Common myeloid progenitor, CD34-positive (primary cell): ENCODE data around the gene ARHGEF7.
A peak's percentile ranks its signal among the peaks of the same experiment; 100 is the strongest.

Source experiments
- CTCF ChIA-PET: fragments of 350-600 bp; sonication (Branson Sonifier 250); formaldehyde crosslinking; loops from one replicate; lab custom pipeline; 2021; ENCODE audit warnings: antibody characterized with exemption; lab: Charles Lee
- POLR2A ChIA-PET: fragments of 350-600 bp; sonication (Branson Sonifier 250); formaldehyde crosslinking; loops from one replicate; lab custom pipeline; 2021; ENCODE audit warnings: antibody characterized with exemption; lab: Charles Lee
- DNase-seq, 3 donors: peaks; one replicate each; pipeline versions ENCODE4 v3.0.0 to v3.0.0-alpha.2; 2013
- H3K27ac ChIP-seq, 2 experiments: 1 replicate in 1 of 2; 2 replicates in 1 of 2; pipeline ENCODE4 v1.7.0; 2013; ENCODE audit warnings: inconsistent platforms in 2 of 2, low read length in 2 of 2, mild to moderate bottlenecking in 2 of 2, low read depth in 1 of 2, moderate library complexity in 1 of 2; ENCODE audit not compliant: severe bottlenecking in 2 of 2, insufficient read depth in 1 of 2, poor library complexity in 1 of 2
- H3K27me3 ChIP-seq, 5 experiments: replicated peaks in 2 of 5; 1 replicate in 3 of 5; 2 replicates in 2 of 5; pipeline versions ENCODE4 v1.6.1 to v1.7.0; 2013; ENCODE audit warnings: low read length in 4 of 5, mild to moderate bottlenecking in 2 of 5, moderate library complexity in 2 of 5, inconsistent platforms in 1 of 5; ENCODE audit not compliant: insufficient read depth in 5 of 5, control insufficient read depth in 4 of 5
- H3K36me3 ChIP-seq, 4 experiments: 1 replicate in 2 of 4; 2 replicates in 2 of 4; pipeline versions ENCODE4 v1.6.1 to v1.7.0; 2013; ENCODE audit warnings: low read length in 3 of 4, control low read depth in 1 of 4, mild to moderate bottlenecking in 1 of 4; ENCODE audit not compliant: control insufficient read depth in 4 of 4, insufficient read depth in 4 of 4
- H3K4me1 ChIP-seq, 4 experiments: 1 replicate in 3 of 4; 2 replicates in 1 of 4; pipeline versions ENCODE4 v1.6.1 to v1.7.1; 2013; ENCODE audit warnings: low read length in 3 of 4, mild to moderate bottlenecking in 3 of 4, control low read depth in 1 of 4, inconsistent platforms in 1 of 4, moderate library complexity in 1 of 4; ENCODE audit not compliant: control insufficient read depth in 4 of 4, insufficient read depth in 4 of 4; ENCODE audit errors: control extremely low read depth in 1 of 4
- H3K4me3 ChIP-seq, 7 experiments: 1 replicate in 4 of 7; 2 replicates in 3 of 7; pipeline versions ENCODE4 v1.5.1 to v1.7.0; 2013; ENCODE audit warnings: mild to moderate bottlenecking in 7 of 7, low read length in 6 of 7, moderate library complexity in 6 of 7, inconsistent platforms in 2 of 7, low read depth in 2 of 7, control low read depth in 1 of 7; ENCODE audit not compliant: insufficient read depth in 4 of 7, control insufficient read depth in 1 of 7; ENCODE audit errors: extremely low read depth in 1 of 7
- H3K9me3 ChIP-seq, 5 experiments: 1 replicate in 4 of 5; 2 replicates in 1 of 5; pipeline versions ENCODE4 v1.6.1 to v1.7.1; 2013; ENCODE audit warnings: low read length in 4 of 5, mild to moderate bottlenecking in 2 of 5, inconsistent platforms in 1 of 5, low read depth in 1 of 5, moderate library complexity in 1 of 5; ENCODE audit not compliant: control insufficient read depth in 4 of 5, insufficient read depth in 2 of 5; ENCODE audit errors: control extremely low read depth in 1 of 5
- WGBS: methylation state at CpG from one replicate; pipeline ENCODE4 v1.1.5; 2013; ENCODE audit not compliant: insufficient coverage; 5-methylcytosine and 5-hydroxymethylcytosine counted together

ARHGEF7 gene

GRCh38 chr13:111156421-111156820 is 41.3 kb downstream of the ARHGEF7 start:
- ChIA-PET CTCF (interaction anchor here (0.9 to 1.8 kb wide), 4 partner anchors 9 to 62 kb away, joined by 3 to 5 read pairs (median 4); no protein-coding TSS in a partner anchor), POLR2A (no interaction called here)
- no peaks in the 10 kb centered on the region for H3K9me3 ChIP-seq
- peak in 2 of 3 donors; percentile 29 to 42 for DNase-seq
- peaks cover 7 to 17% (median 12%) of the 10 kb centered on the region in 4 experiments for H3K36me3 ChIP-seq
- peaks cover 4 to 20% (median 17%) of the 10 kb centered on the region in 4 experiments for H3K4me1 ChIP-seq
- no peaks in the 10 kb centered on the region for H3K27me3 ChIP-seq
- no peak overlapping the region for H3K27ac ChIP-seq
- no peak overlapping the region for H3K4me3 ChIP-seq
- no CpG with 5 or more reads among the region's 1 CpG for WGBS

- DNase-seq: peak in 2 of 3 donors; percentile 19 to 41
- POLR2A ChIA-PET: no interaction called here
- H3K4me1 ChIP-seq: peaks cover 4 to 14% (median 10%) of the 10 kb centered on the region in 4 experiments
- H3K36me3 ChIP-seq: peaks cover 10 to 17% (median 15%) of the 10 kb centered on the region in 4 experiments
- H3K27me3 ChIP-seq: no peaks in the 10 kb centered on the region
- no peaks in the 10 kb centered on the region for H3K9me3 ChIP-seq
- CTCF ChIA-PET: interaction anchor here (0.8 to 1.5 kb wide), 6 partner anchors 9 to 59 kb away, joined by 3 to 5 read pairs (median 4); no protein-coding TSS in a partner anchor
- no peak overlapping the region for H3K27ac ChIP-seq
- H3K4me3 ChIP-seq: no peak overlapping the region
Measured at GRCh38 chr13:111158136-111158805, 43.2 kb downstream of the ARHGEF7 start.

GRCh38 chr13:111159362-111160320 is 44.5 kb downstream of the ARHGEF7 start:
- Histone ChIP-seq H3K27ac (no peak overlapping the region), H3K27me3 (no peaks in the 10 kb centered on the region), H3K36me3 (peaks cover 10 to 27% (median 18%) of the 10 kb centered on the region in 4 experiments), H3K4me3 (no peak overlapping the region), H3K9me3 (no peaks in the 10 kb centered on the region), H3K4me1 (peaks cover 2 to 9% (median 3%) of the 10 kb centered on the region in 4 experiments)
- CTCF ChIA-PET: no interaction called here
- POLR2A ChIA-PET: no interaction called here
- WGBS: 100% methylated on average over 2 of the region's 3 CpGs
- no peak for DNase-seq

GRCh38 chr13:111160648-111161047 is 45.5 kb downstream of the ARHGEF7 start:
- DNase-seq: no peak
- H3K27me3 ChIP-seq: no peaks in the 10 kb centered on the region
- peaks cover 10 to 37% (median 18%) of the 10 kb centered on the region in 4 experiments for H3K36me3 ChIP-seq
- no peak overlapping the region for H3K27ac ChIP-seq
- H3K9me3 ChIP-seq: no peaks in the 10 kb centered on the region
- POLR2A ChIA-PET: no interaction called here
- WGBS: 100% methylated on average over 1 of the region's 3 CpGs
- H3K4me3 ChIP-seq: no peak overlapping the region
- peaks cover 0 to 3% (median 1%) of the 10 kb centered on the region in 4 experiments for H3K4me1 ChIP-seq
- CTCF ChIA-PET: no interaction called here

- WGBS: 95% methylated on average over 2 of the region's 5 CpGs
Measured at GRCh38 chr13:111161601-111162600, 46.8 kb downstream of the ARHGEF7 start.

GRCh38 chr13:111165241-111166010 is 50.3 kb downstream of the ARHGEF7 start:
- CTCF ChIA-PET: interaction anchor here (0.7 to 3.0 kb wide), 6 partner anchors 9 to 23 kb away, joined by 3 to 7 read pairs (median 3); no protein-coding TSS in a partner anchor

More at GRCh38 chr13:111161601-111162600, 46.8 kb downstream of the ARHGEF7 start:
- peaks cover 10 to 39% (median 18%) of the 10 kb centered on the region in 4 experiments for H3K36me3 ChIP-seq
- no peak overlapping the region for H3K27ac ChIP-seq
- no peaks in the 10 kb centered on the region for H3K9me3 ChIP-seq
- no peak overlapping the region for H3K4me3 ChIP-seq
- CTCF ChIA-PET: interaction anchor here (0.6 to 1.8 kb wide), 4 partner anchors 10 to 275 kb away, joined by 3 to 5 read pairs (median 3); no protein-coding TSS in a partner anchor
- POLR2A ChIA-PET: no interaction called here
- H3K27me3 ChIP-seq: no peaks in the 10 kb centered on the region
- DNase-seq: no peak
- peaks cover 0 to 13% (median 5%) of the 10 kb centered on the region in 4 experiments for H3K4me1 ChIP-seq

More at GRCh38 chr13:111165241-111166010, 50.3 kb downstream of the ARHGEF7 start:
- Histone ChIP-seq H3K36me3 (peaks cover 0 to 53% (median 18%) of the 10 kb centered on the region in 4 experiments), H3K9me3 (peaks cover 0 to 7% (median 1%) of the 10 kb centered on the region in 5 experiments), H3K4me1 (peaks cover 0 to 23% (median 5%) of the 10 kb centered on the region in 4 experiments), H3K4me3 (no peak overlapping the region), H3K27ac (no peak overlapping the region), H3K27me3 (no peaks in the 10 kb centered on the region)
- DNase-seq: peak in 2 of 3 donors; percentile 40 to 52
- 94% methylated on average over 7 of the region's 10 CpGs for WGBS
- POLR2A ChIA-PET: no interaction called here
